K562 (cell line): ENCODE data around the gene C16orf95. TPM values are rescaled to one million over a fixed set of nuclear protein-coding genes. Genes with fewer than 3 reads are reported as not detected.

Experiments used
- ATAC-seq: fragments of 200-7000 bp; cut with Tn5 transposase; 3 replicates; pipeline ENCODE4 v1.9.1; 2020; ENCODE audit warnings: moderate library complexity
- BruUV-seq: library from RNA; stranded (reverse); fragments of 400-500 nt; replicated peaks from 2 replicates; lab custom pipeline; 2021; lab: Mats Ljungman, UMichigan
- CTCF ChIA-PET: fragments of 300-600 bp; formaldehyde crosslinking; extraction: SDS; loops from one replicate; lab custom pipeline; 2021; ENCODE audit warnings: low intra/inter-chr PET ratio; lab: Yijun Ruan, JAX
- POLR2A ChIA-PET: fragments of 300-600, 350-650 bp; sonication (Branson Sonifier 250); formaldehyde crosslinking; extraction: SDS; loops from one replicate; lab custom pipeline; 2021; ENCODE audit warnings: antibody characterized with exemption, inconsistent platforms; lab: Yijun Ruan, JAX
- DNase-seq, 4 experiments: peaks; one replicate each; pipeline versions ENCODE4 v3.0.0 to v3.0.0-alpha.2; 2011 to 2018; ENCODE audit warnings: low spot score in 3 of 4, mixed read lengths in 3 of 4; ENCODE audit errors: extremely low read depth in 1 of 4
- FAIRE-seq: peaks from 2 replicates; lab custom pipeline; 2011; peaks lifted over from hg19 to GRCh38; lab: Jason Lieb, UNC
- H2AFZ ChIP-seq: 2 replicates; pipeline ENCODE4 v1.6.0; 2011; ENCODE audit warnings: low read depth, low read length, control low read depth, inconsistent platforms
- H3K27ac ChIP-seq: fragments of 200-600 bp; 3 replicates; pipeline ENCODE4 v1.8.0; 2011; ENCODE audit warnings: low read depth, mild to moderate bottlenecking, control low read depth, inconsistent platforms, low read length, moderate library complexity, mixed read lengths; ENCODE audit errors: extremely low read depth
- H3K27me3 ChIP-seq, 2 experiments: fragments of 300-600 bp in 1 of 2; 2 replicates in 1 of 2; 3 replicates in 1 of 2; pipeline versions ENCODE4 v1.6.0 to v1.8.0; 2011; ENCODE audit warnings: inconsistent platforms in 2 of 2, low read length in 2 of 2, mild to moderate bottlenecking in 1 of 2, mixed read lengths in 1 of 2, moderate library complexity in 1 of 2; ENCODE audit not compliant: control insufficient read depth in 2 of 2, insufficient read depth in 2 of 2
- H3K36me3 ChIP-seq: fragments of 300-600 bp; 3 replicates; pipeline ENCODE4 v1.8.0; 2011; ENCODE audit warnings: mild to moderate bottlenecking, low read length, inconsistent platforms; ENCODE audit not compliant: control insufficient read depth, insufficient read depth
- H3K4me1 ChIP-seq, 2 experiments: fragments of 200-600 bp in 1 of 2; replicated peaks in 1 of 2; 2 replicates in 1 of 2; 3 replicates in 1 of 2; pipeline versions ENCODE4 v1.5.1 to v1.8.0; 2011; ENCODE audit warnings: inconsistent platforms in 2 of 2, low read length in 2 of 2, mild to moderate bottlenecking in 1 of 2, mixed read lengths in 1 of 2, moderate library complexity in 1 of 2; ENCODE audit not compliant: control insufficient read depth in 2 of 2, insufficient read depth in 2 of 2
- H3K4me2 ChIP-seq: 2 replicates; pipeline ENCODE4 v1.6.1; 2011; ENCODE audit warnings: low read length, control low read depth, inconsistent platforms, mixed read lengths; ENCODE audit not compliant: insufficient read depth
- H3K4me3 ChIP-seq: fragments of 200-600 bp; sonication (generic), shearing (Covaris generic); 2 replicates; pipeline ENCODE4 v1.5.1; 2016; ENCODE audit warnings: control low read depth, inconsistent platforms
- H3K79me2 ChIP-seq: fragments of 200-600 bp; 3 replicates; pipeline ENCODE4 v1.8.0; 2011; ENCODE audit warnings: low read length, inconsistent platforms; ENCODE audit not compliant: control insufficient read depth, insufficient read depth
- H3K9ac ChIP-seq, 2 experiments: 2 replicates each; pipeline versions ENCODE4 v1.6.0 to v1.6.1; 2011; ENCODE audit warnings: low read depth in 2 of 2, low read length in 2 of 2, control low read depth in 1 of 2, inconsistent platforms in 1 of 2, mild to moderate bottlenecking in 1 of 2, mixed read lengths in 1 of 2; ENCODE audit not compliant: insufficient read depth in 1 of 2
- H3K9me1 ChIP-seq: one replicate; pipeline ENCODE4 v1.6.0; 2011; ENCODE audit warnings: inconsistent platforms, mild to moderate bottlenecking, low read length, moderate library complexity; ENCODE audit not compliant: control insufficient read depth, insufficient read depth
- H3K9me3 ChIP-seq: replicated peaks from 2 replicates; pipeline ENCODE4 v1.5.1; 2011; ENCODE audit warnings: low read depth, low read length, inconsistent platforms; ENCODE audit not compliant: control insufficient read depth, insufficient read depth
- H4K20me1 ChIP-seq: replicated peaks from 2 replicates; pipeline ENCODE4 v1.6.1; 2011; ENCODE audit warnings: low read length, inconsistent platforms, mixed read lengths; ENCODE audit not compliant: control insufficient read depth, insufficient read depth
- ATF3 ChIP-seq, 2 experiments: fragments of 450-650 bp in 1 of 2; sonication (generic) in 1 of 2; formaldehyde crosslinking in 1 of 2; IDR thresholded peaks in 1 of 2; conservative IDR thresholded peaks in 1 of 2; 2 replicates each; pipeline versions ENCODE4 v1.6.1 to v1.8.1; 2016 to 2023; ENCODE audit warnings: mild to moderate bottlenecking in 2 of 2, moderate library complexity in 2 of 2, inconsistent platforms in 1 of 2, missing genetic modification reagents in 1 of 2
- CEBPB ChIP-seq: fragments of 450-650 bp; IDR thresholded peaks from 2 replicates; pipeline ENCODE4 v1.6.1; 2016; ENCODE audit warnings: missing genetic modification characterization, missing compliant biosample characterization
- HDAC1 ChIP-seq, 2 experiments: fragments of 450-650 bp; IDR thresholded peaks; 2 replicates each; pipeline ENCODE4 v1.6.1; 2016 to 2017; ENCODE audit warnings: inconsistent platforms in 1 of 2, mild to moderate bottlenecking in 1 of 2, moderate library complexity in 1 of 2
- HEY1 ChIP-seq: fragments of 250-450 bp; sonication (Bioruptor Pico); IDR thresholded peaks from 2 replicates; pipeline ENCODE4 v1.5.0; 2020; ENCODE audit warnings: mild to moderate bottlenecking, moderate library complexity, borderline replicate concordance
- ID3 ChIP-seq, 2 experiments: fragments of 250-450 bp in 1 of 2; fragments of 450-650 bp in 1 of 2; sonication (Bioruptor Pico) in 1 of 2; IDR thresholded peaks; 2 replicates each; pipeline versions ENCODE4 v1.6.1 to v1.8.0; 2016 to 2021; ENCODE audit warnings: mild to moderate bottlenecking in 2 of 2, moderate library complexity in 2 of 2, missing compliant biosample characterization in 1 of 2, missing genetic modification characterization in 1 of 2
- KLF16 ChIP-seq: IDR thresholded peaks from 2 replicates; pipeline ENCODE4 v1.6.1; 2016; ENCODE audit warnings: antibody characterized with exemption
- MCM3 ChIP-seq: fragments of 450-650 bp; IDR thresholded peaks from 2 replicates; pipeline ENCODE4 v1.6.1; 2016
- OTX1 ChIP-seq: fragments of 450-650 bp; formaldehyde crosslinking; IDR thresholded peaks from 2 replicates; pipeline ENCODE4 v1.4.0; 2022; ENCODE audit warnings: mild to moderate bottlenecking
- PHB2 ChIP-seq: fragments of 450-650 bp; IDR thresholded peaks from 2 replicates; pipeline ENCODE4 v1.6.1; 2017; ENCODE audit warnings: low read depth
- RUNX1 ChIP-seq: sonication (generic); IDR thresholded peaks from 2 replicates; pipeline ENCODE4 v1.6.1; 2016; ENCODE audit warnings: antibody characterized with exemption, low read depth
- TAF15 ChIP-seq: fragments of 200-400 bp; formaldehyde crosslinking; IDR thresholded peaks from 2 replicates; pipeline ENCODE4 v1.6.1; 2017; ENCODE audit warnings: mild to moderate bottlenecking, low read depth, low read length, moderate library complexity
- TRIM28 ChIP-seq: fragments of 450-650 bp; IDR thresholded peaks from 2 replicates; pipeline ENCODE4 v1.6.1; 2017
- ZMIZ1 ChIP-seq, 2 experiments: fragments of 150-350 bp in 1 of 2; IDR thresholded peaks; 2 replicates each; pipeline ENCODE4 v1.6.1; 2012 to 2016; ENCODE audit warnings: low read depth in 2 of 2, low read length in 2 of 2, mild to moderate bottlenecking in 1 of 2, moderate library complexity in 1 of 2
- ZNF146 ChIP-seq: IDR thresholded peaks from one replicate; pipeline ENCODE4 v1.6.1; 2018; ENCODE audit warnings: missing compliant biosample characterization; ENCODE audit not compliant: unreplicated experiment
- ZNF280A ChIP-seq: fragments of 450-650 bp; IDR thresholded peaks from 2 replicates; pipeline ENCODE4 v1.6.1; 2018; ENCODE audit warnings: mild to moderate bottlenecking, low read depth; ENCODE audit not compliant: partially characterized antibody
- WGBS: fragments of 100-300 bp; shearing (Covaris generic); methylation state at CpG from one replicate; pipeline ENCODE4 v1.1.6; 2016; ENCODE audit warnings: low coverage, mixed read lengths; ENCODE audit not compliant: insufficient coverage; ENCODE audit errors: missing lambda C conversion rate; 5-methylcytosine and 5-hydroxymethylcytosine counted together
- in situ Hi-C: fragments of 300-500 bp; cut with MboI; formaldehyde crosslinking; loops from 4 replicates; pipeline ENCODE4 v1.15.0; 2018; ENCODE audit warnings: inconsistent platforms, mixed read lengths
- intact Hi-C: fragments of 100-400 bp; cut with micrococcal nuclease; formaldehyde crosslinking; loops from 2 replicates; pipeline ENCODE4 v1.14.2; 2022
- polyA plus RNA-seq, 8 experiments: library from polyadenylated mRNA; depleted of rRNA in 4 of 8; stranded (reverse) in 5 of 8; unstranded in 3 of 8; fragments of >200 nt; fragmentation: Nextera tagmentation in 2 of 8; fragmentation: Illumina TruSeq in 1 of 8; extraction: Ambion mirVana in 2 of 8; extraction: Trizol in 1 of 8; gene quantifications; 2 replicates each; pipeline versions ENCODE4 v1.2.1 to v1.2.3, GENCODE V29; 2011 to 2014; ENCODE audit warnings: inconsistent platforms in 1 of 8, missing spikeins in 1 of 8
- total RNA-seq, 7 experiments: library from RNA; depleted of rRNA in 6 of 7; stranded (reverse); fragments of >200 nt in 6 of 7; fragmentation: Illumina TruSeq in 2 of 7; extraction: Trizol in 2 of 7; gene quantifications; 2 replicates each; pipeline versions ENCODE4 v1.2.1 to v1.2.3, GENCODE V29; 2011 to 2021; ENCODE audit warnings: low replicate concordance in 1 of 7

The C16orf95 gene
- total and polyA plus RNA-seq, 9 of the 15 experiments (the other 6 are each of a cell fraction or from before 2014, with no cell fraction given), result 6.5 to 20.5 (median 9.4) TPM

- intact Hi-C loops (no loop called here), in situ Hi-C loops (no loop called here)
- H3K9me1 ChIP-seq, result peaks cover 2% of the 10 kb centered on the region
- no peak overlapping the region for H3K9ac ChIP-seq
- no peak overlapping the region for H3K4me3 ChIP-seq
- peaks cover 17% of the 10 kb centered on the region in 2 experiments for H3K4me1 ChIP-seq
- no peak overlapping the region for H2AFZ ChIP-seq
- DNase-seq (no peak), FAIRE-seq (no peak), ATAC-seq (no peak)
- peaks cover 19% of the 10 kb centered on the region for H4K20me1 ChIP-seq
- no TSS peak for BruUV-seq
- peaks cover 73% of the 10 kb centered on the region; the same call in 2 of the 3 replicates for H3K36me3 ChIP-seq
- H3K4me2 ChIP-seq, result no peak overlapping the region
- H3K27ac ChIP-seq, result no peak overlapping the region
- ChIA-PET POLR2A (interaction anchor here (0.5 to 0.6 kb wide), 2 partner anchors 258 to 806 kb away, joined by 3 read pairs; partner anchors contain the start of gene MTHFSD), CTCF (no interaction called here)
- no peaks in the 10 kb centered on the region for H3K9me3 ChIP-seq
- WGBS, result 96% methylated on average over 16 of the region's 16 CpGs
- H3K79me2 ChIP-seq, result peaks cover 32% of the 10 kb centered on the region
- H3K27me3 ChIP-seq, result no peaks in the 10 kb centered on the region
- TF ChIP-seq TAF15 (no peak), PHB2 (no peak), KLF16 (no peak), HDAC1 (IDR thresholded peaks at IDR 0.05) (no peak), RUNX1 (no peak), ZMIZ1 (IDR thresholded peaks at IDR 0.05; ENCODE audit: low read depth in 2 of 2, low read length in 2 of 2) (no peak), ZNF146 (CRISPR knock-in tag) (no peak), HEY1 (CRISPR knock-in tag) (no peak), ID3 (CRISPR knock-in tag; IDR thresholded peaks at IDR 0.05) (no peak), ID3 (tag; IDR thresholded peaks at IDR 0.05) (no peak), ZNF280A (no peak), OTX1 (no peak), TRIM28 (no peak), MCM3 (no peak), CEBPB (tag) (no peak), ATF3 (IDR thresholded peaks at IDR 0.05) (no peak), ATF3 (CRISPR knock-in tag; conservative IDR thresholded peaks at IDR 0.05) (no peak)
Measured at GRCh38 chr16:87360862-87361610, 43.8 kb upstream of the C16orf95 start.
